GM18873 (cell line): ENCODE measurements around the gene SLC38A10.

Experiments
- ATAC-seq: cut with Tn5 transposase; IDR thresholded peaks from one replicate; pipeline ENCODE4 v1.9.1; 2021; ENCODE audit warnings: mild to moderate bottlenecking, moderate library complexity, moderate number of reproducible peaks; ENCODE audit not compliant: unreplicated experiment, low FRiP score

SLC38A10 gene

DNA sequence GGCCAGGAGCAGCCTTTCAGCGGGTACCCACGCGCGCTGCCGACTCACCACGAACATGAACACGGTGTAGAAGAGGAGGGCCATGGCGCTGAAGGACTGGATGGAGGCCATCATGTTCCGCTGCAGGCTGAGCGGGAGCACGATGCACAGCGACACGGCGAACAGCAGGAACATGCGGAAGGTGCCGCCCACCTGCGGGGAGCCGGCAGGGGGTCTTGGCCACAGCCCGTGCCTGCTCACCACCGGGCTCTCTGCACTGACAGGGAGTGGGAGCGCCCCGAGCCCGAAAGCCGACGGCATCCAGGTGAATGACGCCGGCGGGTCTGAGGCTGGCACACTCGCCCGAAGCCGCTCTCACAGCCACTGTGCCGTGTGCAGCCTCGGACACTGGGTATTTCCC, 13.0 kb downstream of the SLC38A10 start:
- no peak for ATAC-seq

DNA sequence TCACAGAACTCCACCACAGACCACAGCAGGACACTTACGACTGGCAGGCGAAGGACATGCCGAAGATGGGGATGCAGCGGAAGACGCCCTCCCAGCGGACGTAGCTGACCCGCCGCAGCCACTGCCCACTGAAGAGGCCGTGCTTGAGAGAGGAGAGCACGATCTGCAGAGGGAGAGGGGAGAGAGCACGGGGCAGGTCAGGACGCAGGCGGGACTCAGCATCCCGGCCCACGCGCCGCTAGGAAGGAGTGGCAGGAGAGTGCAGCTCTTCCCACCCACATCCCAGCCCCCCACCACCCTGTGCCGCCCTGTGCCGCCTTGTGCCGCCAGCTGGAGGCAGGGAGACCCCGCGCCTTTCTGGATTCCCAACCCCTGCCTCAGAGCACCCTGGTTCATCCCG, 14.5 kb downstream of the SLC38A10 start:
- ATAC-seq = no peak

DNA sequence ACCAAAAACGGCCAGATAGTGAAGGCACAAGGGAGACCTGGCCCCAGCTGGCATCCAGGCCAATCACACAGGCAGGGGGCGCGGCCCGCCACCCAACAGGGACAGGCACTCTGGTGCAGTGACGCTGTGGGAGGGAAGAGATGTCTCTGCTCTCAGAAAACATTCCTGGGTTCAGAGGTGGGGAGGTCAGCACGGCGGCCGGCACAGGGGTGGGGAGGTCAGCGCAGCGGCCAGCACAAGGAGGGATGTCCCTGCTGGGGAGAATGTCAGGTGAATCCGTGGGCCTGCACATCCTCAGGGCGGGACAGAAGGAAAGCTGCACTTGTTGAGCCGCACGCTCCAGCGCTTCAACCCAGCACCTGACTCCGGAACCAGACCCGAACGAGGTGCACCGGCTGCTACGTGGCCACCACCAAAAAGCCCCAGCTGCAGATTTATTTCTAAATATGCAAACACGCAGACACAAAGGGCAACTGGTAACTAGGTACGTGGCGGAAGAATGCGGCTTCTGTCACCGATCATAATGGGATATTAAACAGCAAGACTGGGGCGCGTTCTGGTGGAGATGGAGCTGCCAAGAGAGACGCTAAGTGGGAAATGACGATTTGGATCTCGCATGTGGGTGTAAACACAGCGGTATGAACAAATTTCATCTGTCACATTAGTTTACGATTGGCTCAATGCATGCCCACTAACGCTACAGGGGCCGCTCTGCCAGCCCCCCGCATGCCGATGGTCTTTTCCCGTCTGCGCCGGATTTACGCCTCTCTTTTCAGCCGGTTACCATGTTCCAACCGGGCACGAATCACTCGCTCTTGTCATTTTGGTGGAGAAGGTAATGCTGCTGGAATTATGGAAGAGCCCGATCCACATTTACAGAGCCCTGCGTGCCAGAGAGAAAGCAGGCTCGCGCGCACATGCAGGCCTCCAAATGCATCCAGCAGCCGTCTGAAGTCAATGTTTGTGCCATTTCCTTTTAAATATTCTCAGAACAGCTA, 15.5 kb downstream of the SLC38A10 start:
- ATAC-seq = no peak

DNA sequence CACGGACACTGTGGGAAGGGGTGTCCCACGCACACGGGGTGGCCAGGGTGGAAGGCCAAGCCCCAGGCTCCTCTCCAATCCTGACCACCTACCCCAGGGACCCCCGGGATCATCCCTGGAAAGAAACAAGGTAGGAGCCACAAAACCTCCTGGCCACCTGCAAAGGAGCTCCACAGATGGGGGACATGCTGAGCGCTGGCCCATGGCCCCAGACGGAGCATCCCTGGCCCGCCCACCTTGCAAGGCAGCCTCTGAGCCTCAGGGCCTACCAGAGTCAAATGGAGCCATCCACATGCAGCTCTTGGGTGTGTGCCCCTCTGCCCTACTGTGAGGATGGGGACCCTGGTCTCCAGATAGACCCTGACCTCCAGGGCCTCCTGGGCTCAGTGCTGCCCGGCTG, 16.3 kb downstream of the SLC38A10 start:
- ATAC-seq = no peak

DNA sequence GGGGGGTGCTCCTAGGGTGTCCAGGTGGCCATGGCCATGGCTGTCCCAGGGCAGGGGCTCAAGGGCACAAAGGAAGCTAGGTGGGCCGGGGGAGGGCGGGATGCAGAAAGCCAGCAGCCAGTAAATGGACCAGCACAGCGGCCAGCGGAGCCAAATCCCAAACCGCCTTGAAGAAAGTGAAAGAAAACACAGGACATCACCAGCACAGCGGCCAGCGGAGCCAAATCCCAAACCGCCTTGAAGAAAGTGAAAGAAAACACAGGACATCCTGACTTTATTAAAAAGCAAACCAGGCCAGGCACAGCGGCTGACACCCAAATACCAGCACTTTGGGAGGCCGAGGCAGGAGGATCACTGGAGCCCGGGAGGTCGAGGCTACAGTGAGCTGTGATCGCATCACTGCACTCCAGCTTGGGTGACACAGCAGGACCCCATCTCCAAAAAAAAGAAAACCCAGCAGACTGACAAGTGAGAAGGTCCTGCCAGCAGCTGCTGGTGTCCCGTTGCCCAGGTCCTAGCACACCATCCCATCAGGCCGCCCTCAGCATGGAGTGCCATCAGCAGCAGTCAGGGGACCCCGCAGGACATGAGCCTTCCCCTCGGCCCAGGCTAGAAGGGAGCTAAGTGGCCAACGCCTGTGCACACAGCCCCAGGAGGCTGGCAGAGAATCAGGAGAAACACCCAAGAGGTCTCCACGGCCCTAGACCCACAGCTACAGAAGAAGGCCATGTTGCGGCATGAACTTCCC, 17.0 kb downstream of the SLC38A10 start:
- no peak for ATAC-seq

DNA sequence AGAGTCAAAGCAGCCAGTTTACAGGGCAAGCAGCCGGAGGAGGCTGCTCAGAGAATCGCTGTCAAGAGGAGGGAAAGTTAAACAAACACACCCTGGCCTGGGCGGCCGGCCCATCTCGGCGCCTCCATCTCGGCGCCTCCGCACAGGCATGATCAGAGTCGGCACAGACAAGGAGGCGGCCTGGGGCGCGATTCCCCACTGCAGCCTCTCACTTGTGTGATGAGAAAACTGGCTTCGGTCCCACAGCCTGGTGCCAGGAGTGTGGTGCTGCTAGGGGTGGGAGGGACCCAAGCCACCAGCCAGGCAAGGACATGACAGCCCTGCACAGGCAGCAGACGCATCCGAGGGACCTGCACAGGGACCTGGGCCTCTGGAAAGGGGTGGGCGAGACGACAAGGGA, 17.7 kb downstream of the SLC38A10 start:
- no peak for ATAC-seq

DNA sequence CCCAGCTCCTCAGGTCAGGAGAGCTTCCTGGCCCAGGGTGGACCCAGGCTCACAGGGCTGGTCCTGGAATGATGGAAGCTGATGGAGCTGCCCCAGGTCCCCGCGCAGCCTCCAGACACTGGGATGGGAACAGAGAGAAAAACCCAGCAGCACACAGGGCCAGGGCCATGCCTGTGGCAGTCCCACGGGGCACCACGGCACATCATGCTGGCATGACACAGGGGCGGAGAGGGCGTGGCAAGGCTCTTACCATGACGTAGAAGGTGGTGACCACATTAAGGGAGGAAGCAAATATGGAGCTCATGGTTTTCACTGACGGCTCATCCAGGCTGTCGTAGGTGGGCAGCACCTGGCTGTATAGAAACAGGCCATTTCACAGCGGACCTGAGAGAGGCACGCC, 18.3 kb downstream of the SLC38A10 start:
- ATAC-seq = no peak

DNA sequence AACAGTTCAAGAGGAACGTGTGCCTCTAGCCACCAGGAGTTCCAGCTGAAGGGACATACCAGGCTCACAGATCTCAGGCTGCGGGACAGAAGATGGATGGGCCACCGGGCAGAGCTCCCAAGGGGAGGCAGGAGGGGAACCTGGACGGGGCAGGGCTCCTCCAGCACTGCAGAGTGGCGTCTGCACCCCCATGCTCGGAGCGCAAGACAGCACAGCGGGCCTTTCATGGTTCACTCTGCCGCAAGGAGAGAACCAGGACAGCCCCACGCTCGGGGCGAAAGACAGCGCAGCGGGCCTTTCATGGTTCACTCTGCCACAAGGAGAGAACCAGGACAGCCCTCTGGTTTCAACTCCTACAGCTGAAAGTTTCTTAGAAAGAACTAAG, 20.6 kb downstream of the SLC38A10 start:
- ATAC-seq = no peak

DNA sequence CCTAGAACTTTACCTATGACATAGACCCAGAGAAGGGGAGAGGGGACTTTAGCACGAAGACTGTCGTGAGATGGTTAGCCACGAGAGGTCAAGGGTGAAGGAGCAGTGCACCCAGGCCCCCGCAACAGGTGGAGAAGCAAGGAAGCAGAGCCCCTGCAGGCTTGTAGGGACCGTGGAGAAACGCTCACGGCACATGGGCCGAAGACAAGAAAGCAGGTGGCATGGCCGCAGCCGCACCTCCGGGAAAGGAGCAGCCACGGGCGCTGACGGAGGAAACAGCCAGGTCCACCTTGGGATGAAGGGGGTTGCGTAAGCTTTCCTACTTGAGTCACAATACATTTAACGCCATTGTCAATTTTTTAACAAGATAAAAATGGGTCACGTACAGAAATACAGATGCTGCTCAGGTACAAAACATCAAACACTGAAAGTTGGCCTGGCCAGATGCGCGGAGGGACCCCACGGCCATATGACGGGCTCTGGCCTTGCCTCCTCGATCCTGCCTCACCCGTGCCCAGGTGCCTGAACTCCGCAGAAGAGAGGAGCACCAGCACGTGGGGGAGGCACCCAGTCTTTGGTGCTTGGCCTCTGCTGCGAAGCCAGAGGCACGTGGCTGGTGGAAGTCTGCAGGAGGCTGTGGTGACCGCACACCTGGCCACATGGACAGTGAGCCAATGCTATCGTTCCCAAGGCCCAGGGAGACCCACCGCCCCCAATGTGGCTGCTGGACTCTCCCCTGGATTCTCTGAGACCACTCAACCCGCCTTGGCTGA, 21.2 kb downstream of the SLC38A10 start:
- no peak for ATAC-seq

DNA sequence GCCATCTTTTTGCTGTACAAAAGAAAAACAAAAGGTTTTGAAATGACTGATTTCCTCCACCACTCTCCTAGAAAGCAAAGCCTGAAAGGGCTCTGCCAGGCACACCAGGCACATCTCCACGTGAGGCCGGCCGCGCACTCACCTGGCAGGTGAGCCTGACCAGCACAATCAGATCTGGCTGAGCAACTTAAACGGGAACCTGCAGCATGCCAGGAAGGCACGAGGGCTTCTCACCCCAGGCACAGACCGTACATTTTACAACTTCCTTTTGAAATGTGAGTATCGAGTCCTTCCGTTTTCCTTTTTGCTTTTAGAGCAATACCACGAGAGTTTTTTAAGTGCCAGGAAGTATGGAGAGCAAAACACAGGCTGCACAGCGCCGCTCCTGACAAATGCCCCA, 22.5 kb downstream of the SLC38A10 start:
- no peak for ATAC-seq

DNA sequence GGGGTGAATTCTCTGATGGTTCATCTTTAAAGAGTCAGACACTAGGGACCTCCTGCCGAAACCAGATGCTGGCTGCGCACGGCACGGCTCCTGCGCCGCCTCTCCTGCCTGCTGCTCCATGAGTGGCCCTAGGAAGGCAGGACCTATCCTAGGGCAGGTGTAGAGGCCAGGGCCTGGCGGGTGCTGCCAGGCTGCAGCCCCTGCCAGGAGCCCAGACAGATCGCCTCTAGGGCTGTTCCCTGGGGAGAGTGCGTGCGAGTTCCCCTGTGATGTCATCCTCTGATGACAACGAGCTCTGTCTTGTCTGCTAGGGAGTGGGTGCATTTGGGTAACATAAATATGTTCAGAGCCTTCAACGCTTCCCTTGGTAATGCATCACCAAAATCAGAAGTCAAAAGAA, 23.9 kb downstream of the SLC38A10 start:
- no peak for ATAC-seq

DNA sequence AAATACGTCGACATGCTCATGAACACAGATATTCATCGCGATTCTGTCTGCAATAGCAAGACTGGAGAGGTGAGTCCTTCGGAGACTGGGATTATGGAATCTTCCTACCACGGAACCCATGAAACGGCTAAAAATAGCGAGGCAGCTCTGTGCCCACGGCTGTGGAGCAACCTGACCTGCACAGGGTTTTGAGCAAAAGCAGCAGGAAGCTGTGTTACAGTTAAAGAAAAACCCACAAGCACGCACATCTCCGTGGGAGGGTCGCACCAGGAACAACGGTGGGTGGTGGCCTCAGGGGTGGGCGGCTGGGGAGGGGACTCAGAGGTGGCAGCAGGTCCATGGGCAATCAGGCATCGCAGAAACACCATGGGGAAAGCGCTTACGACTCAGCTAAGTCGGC, 24.8 kb downstream of the SLC38A10 start:
- ATAC-seq = no peak

DNA sequence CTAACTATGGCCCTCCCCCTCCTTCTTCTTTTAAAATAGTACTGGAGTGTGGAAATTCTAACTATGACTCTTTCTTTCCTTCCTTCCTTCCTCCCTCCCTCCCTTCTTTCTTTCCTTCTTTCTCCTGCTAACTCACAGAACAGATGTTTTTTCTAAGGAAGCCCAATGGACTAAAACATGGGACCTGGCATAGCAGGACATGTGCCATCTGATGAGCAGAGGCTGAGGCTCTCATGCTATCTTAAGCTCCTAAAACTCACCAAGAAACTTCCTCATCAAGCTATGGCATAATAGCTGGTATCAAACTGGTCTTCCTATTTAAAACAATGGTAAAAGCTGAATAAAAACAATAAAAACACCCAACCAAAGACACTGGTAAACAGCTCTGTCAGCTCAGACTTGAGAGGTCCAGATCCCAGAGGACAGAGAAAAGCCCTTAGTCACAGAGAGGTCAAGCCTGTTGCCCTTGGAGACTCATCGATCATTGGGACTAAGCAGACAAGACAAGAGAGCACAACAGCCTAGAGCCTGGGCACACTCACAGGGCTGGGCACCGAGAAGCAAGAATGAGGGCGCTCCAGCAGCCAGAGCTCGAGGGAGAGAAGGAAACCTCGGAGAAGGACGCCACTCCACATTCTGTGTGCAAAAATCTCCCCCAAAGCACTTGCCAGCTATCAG, 27.6 kb downstream of the SLC38A10 start:
- no peak for ATAC-seq

DNA sequence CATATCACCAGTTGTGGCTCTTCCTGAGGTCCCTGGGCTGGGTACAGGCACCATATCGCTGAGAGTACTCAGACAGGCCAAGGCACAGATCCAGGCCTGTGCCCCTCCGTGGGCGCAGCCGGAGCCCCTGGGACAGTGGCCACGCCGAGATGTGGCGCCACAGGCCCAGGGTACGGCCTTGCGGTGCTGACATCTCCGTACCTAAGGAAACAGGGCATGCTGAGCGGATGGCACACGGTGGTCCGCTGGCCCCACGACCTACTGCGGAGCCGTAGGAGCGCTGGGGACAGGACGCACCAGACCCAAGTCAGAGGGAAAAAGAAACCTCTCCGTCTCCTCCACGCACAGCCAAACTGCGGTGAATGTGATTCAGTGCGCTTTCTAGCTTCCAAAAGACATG, 29.5 kb downstream of the SLC38A10 start:
- no peak for ATAC-seq

DNA sequence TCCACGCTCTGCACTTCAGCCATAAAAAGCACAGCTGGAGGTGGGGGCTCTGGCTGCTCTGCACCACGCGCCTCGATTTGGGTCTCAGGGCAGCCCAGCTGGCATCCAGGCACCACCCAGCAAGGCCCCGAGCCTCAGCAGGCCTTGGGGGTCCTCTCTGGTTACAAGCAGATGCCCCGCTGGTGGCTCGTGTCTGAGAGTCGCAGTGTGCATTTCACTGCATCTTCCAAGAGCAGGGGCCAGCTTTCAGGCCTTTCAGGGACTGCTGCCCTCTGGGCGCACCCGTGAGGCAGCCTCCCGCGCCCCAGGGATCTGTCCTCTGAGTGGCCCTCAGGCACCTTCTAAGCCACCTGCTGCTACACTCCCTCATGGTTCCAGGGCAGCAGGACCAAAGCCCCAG, 30.5 kb downstream of the SLC38A10 start:
- no peak for ATAC-seq

DNA sequence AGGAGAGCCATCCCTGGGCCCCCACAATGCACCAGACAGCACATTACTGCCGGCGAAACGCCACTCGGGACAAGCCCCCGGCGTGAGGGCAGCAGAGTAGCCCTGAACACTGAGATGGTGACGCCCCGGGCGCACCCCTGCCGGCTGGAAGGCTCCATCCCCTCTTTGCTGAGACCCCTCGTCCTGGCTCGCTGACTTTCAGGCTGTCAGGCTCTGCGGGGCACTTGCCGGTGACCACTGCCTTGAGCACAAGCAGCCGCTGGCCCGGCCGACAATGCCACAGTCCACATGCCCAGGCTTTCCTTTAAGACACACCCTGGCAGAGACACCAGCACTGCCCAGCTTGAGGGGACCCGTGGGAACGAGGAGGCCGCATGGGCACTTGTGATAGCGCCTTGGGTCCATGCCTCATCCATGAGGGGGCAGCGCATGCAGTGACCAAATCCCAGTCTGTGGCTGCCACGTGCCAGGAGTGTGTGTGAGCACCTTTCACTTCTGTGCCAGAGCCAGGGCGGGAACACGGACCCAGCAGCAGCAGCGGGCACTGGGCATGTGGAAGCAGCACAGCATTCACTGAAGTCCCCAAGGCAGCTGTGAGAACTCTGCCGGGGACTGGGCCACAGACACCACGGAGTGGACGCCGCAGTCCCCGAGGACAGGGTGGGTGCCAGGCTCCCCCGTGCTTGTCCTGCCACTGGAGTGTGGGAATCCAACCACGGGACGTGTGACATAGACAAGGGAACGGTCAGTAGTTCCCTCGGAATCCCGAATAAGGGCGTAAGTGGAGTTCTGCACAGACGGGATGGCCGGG, 31.5 kb downstream of the SLC38A10 start:
- no peak for ATAC-seq

DNA sequence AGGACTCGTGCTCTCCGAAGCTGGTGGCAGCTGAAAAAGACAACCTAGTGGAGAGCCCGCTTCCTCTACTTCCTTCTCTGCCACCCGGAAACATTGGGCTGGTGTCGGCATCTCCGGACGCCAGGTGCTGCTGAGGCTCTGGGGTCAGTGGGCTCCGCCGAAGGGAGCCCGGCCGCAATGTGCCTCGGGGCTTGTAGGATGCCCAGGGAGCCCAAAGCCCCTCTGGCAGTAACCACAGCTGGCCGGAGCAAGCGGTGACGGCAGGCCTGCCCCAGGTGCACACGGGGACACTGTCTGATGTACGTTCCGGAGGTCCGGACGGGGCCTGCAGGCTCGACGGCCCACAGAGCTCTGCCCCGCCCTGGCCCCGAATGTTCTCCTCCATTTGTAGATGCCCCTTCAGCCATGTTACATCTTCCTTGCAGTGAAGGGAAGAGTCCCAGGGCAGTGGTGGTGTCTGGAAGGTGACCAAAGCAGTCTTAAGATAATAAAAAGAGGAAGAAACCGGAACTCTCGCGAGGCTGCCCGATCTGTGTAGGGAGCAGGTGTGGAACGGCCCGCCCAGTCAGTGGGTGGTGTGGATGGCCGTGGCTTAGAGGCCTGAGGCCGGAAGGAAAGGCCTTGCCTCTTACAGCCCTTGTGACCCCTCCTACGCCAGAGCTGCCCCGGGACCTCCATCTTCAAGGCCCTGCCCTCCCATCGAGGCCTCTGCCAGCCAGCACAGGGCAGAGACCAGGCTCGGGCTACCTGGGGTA, 33.3 kb downstream of the SLC38A10 start:
- no peak for ATAC-seq

DNA sequence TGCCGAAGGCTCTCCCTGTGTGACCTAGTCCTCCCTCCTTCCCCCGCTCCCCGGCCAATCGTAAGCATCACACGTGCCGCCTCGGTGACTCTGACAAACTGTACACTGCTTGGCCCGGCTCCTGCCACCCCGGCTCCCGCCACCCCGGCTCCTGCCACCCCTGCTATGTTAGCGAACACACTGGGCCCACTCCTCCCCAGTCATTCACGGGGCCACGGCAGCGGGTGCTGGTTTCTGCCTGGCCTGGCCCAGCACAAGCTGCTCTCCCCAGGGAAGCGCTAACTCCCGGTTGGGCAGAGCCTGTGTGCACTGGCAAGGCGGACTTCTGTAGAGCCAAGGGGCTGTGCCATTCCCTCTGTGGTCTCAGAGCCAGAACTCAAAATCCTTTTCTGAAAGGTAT, 34.0 kb downstream of the SLC38A10 start:
- ATAC-seq = no peak

DNA sequence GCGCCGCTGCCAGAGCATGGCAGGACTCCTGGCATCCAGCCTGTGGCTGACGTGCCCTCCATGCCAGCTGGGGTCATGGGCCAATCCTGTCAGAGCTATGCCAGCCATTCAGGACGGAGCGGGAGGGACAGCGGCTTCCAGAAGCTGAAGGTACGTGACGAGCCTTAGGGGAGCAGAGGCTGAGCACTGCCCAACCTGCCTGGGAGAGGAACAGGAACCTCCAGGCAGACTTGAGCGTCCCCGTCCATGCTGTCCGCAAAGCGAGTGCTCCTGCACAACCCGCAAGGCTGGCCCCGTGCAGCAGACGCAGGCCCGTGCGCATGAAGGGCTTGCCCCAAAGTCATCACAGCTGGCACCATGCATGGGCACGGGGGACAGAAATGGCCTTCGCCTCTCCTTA, 34.5 kb downstream of the SLC38A10 start:
- no peak for ATAC-seq
